8988T (cell line): ENCODE data around the gene SLC41A3.
"Not testable (repeated sequence)": the region's sequence is repeated elsewhere in the genome, so short reads cannot be mapped to it uniquely, and the experiment has no call there.

Source experiments
- DNase-seq: peaks from one replicate; pipeline ENCODE4 v3.0.0; 2011

SLC41A3 gene

DNA sequence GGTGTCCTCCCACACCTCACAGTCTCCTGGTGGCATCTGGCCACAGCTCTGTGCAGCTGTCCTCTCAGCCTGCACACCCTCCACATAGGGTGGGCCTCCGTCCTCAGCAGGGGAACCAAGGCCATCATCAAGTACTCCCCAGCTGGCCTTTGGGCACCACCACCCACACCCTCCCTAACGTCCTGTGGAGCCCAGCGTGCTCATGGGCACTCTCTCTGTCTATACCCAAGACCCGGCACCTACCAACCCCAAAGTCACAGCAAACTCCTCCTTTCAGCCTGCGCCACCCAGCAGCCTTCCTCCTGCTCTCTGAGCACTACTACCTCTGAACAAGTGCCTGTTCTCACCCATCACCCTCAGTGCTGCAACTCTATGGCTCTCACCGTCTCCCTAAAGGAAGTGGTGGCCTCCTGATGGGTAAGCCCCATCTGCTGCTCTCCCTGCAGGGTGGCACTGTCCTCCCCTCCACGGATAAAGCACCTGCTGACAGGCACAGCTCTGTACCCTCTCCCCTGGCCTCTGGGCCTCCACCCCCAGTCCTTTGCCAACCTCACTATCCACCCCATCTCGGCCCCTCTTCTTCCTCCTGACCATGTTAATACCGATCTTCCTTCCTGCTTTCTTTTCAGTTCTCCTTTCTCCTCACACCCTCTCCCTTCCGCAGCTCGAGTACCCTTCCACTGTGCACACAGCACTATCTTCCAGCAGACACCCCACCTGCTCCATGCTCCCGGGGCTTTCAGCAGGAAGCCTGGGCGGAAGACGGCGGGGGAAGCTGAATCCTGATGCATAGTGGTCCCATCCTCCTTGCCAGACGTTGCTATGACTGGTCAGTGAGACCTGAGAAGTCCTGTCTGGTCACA, 31.5 kb downstream of the SLC41A3 start:
- DNase-seq = no peak

DNA sequence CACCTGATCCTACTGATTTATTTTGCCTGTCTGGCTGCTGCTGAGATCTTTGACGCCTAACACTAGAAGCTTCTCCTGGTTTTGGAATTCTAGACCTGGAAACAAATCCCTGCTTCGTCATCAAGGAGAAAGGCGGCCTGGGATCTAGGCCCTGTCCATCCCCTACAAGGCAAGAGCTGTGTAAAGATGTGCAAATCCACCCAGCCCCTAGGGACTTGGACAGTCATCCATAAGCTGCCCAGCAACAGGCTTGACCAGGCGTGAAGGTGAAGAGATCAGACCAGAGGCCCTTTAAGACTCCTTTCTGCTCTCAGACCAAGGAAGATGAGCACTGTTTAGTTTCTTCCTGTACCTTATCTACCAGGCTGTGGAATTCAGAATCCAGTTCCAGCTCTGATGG, 32.2 kb downstream of the SLC41A3 start:
- DNase-seq = no peak

DNA sequence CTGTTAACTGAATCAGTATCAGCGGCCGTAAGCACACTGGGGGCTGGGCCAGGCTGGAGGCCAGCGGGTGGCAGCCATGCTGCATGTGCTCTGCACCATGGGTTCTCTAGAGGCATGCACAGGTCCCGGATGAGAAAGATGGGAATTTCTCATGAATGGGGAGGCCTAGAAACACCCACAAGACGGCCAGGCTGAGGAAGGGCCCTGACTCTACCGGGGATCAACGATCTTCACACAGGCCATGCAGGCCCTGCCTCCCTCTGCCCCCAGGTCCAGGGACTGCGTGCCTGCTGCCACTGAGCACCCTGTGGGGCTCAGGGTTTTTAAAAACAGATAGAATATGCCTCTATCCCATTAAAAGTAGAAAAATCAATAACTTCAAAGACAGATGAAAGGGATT, 32.7 kb downstream of the SLC41A3 start:
- no peak for DNase-seq

DNA sequence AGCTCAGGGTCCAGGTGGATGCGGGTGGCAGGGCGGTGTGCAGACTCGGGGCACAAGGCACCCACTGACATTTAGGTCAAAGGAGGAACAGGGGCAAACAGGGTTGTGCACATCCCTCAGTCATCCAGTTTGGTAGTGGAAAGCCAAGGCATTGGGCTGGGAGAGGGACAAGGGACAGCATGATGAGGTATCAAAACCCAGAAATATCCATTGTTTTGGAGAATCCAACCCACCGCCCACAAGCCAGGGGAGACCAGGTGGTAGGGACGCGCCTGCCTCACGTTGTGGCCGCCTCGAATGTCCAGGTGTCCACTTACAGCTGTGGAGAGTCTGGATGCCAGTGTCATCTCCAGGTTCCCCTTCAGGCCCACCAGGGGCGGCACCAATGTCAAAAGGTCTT, 33.3 kb downstream of the SLC41A3 start:
- no peak for DNase-seq

DNA sequence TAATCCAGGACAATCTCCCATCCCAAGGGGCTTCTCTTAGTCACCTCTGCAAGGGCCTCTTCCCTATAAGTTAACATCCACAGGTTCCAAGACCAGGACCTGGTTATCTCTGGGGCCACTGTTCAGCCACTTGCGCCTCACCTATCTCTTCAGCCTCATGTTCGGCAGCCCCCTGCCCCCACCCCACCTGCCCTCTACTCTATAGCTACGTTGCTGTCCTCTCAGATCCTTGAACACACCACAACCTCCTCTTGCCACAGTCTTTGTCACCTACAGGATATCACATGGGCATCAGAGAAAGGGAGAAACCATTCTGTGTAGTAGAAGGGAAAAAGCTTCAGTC, 33.9 kb downstream of the SLC41A3 start:
- DNase-seq = no peak

DNA sequence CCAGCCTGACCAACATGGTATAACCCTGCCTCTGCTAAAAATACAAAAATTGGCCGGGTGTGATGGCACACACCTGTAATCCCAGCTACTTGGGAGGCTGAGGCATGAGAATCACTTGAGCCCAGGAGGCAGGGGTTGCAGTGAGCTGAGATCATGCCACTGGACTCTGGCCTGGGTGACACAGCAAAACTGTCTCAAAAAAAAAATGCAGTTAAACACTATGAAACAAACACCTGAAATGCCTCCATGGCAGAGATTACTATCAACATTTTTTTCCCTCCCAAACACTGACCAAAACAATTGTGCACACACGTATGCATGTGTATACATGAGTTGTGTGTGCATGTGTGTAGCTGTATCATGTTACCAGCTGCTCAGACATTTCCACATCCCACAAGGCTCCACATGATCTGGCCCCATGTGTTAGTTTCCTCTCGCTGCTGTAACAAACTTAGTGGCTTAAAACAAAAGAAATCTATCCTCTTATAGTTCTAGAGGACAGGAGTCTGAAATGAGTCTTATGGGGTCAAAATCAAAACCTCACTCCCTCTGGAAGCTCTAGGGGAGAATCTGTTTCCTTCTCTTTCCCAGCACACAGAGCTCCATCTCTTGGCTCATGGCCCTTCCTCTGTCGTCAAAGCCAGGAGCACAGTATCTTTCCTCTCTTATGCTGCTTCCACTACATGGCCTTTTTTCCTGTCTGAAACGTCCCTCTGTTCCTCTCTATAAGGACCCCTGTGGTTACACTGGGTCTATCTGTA, 34.5 kb downstream of the SLC41A3 start:
- DNase-seq = no peak

DNA sequence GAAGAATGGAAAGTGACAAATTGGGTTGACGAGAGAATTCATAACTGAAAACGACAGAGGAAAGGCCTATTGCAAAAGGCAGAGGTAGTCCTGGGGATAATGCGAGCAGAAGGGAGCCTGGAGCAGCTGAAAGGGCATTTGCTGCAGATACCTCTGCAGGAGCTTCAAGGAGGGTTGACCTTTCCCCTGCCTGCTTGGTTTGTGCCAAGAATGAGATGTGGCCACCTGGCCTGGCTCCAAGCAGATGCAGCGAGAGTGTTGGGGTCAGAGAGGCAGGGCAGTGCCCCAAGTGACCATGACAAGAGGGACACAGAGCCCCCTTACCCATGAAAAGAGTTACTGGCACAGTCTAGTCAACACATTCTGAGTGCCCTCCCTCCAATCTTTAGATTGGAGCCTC, 43.5 kb downstream of the SLC41A3 start:
- DNase-seq = no peak

DNA sequence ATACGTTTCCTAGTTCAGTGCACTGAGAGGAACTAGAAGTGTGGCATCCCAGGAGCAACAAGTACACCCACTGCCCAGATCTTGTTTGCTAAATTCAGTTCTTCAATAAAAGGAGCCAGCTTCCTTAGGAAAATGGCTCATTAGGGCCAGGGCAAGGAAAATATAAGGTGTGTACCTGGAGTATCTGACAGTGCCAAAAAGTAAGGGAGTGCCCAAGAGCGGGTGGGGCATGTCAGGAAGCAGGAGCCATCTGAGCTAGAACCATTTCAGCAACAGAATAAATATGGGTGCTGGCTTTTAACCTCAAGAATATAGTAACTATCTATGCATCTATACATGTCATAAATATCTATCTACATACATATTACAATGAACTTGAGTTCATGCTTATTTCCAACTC, 44.1 kb downstream of the SLC41A3 start:
- no peak for DNase-seq

DNA sequence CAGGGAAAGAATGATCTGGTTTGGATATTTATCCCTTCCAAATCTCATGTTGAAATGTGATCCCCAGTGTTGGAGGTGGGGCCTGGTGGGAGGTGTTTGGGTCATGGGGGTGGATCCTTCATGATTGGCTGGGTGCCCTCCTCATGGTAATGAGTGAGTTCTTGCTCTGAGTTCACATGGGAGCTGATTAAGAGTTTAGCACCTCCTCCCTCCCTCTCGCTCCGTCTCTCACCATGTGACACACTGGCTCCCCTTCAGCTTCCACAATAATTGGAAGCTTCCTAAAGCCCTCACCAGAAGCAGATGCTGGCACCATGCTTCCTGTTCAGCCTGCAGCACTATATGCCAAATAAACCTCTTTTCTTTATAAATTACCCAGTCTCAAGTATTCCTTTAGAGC, 45.1 kb downstream of the SLC41A3 start:
- DNase-seq = not testable (repeated sequence)

DNA sequence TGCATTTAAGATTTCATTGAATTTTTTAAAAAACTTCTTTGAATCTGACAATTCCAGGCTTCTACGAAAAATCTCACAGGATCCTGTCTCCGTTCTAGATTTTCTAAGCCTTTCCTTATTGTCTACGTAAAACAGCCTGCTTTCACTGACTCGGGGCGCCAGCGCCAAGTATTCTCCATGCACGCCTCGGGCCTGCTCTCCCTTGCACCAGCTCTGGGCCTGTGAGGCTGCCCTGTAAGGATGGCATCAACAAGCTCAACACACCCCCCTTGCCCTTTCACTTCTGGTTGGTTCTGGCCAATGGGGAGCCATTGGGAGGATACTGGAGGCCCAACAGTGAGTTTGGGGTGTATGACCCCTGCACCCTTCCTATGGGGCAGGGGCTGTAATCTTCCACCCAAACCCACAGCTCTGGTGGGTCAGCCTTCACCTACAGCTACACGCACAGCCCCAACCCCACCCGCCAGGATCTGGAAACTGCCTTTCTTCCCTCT, 47.8 kb downstream of the SLC41A3 start:
- no peak for DNase-seq

DNA sequence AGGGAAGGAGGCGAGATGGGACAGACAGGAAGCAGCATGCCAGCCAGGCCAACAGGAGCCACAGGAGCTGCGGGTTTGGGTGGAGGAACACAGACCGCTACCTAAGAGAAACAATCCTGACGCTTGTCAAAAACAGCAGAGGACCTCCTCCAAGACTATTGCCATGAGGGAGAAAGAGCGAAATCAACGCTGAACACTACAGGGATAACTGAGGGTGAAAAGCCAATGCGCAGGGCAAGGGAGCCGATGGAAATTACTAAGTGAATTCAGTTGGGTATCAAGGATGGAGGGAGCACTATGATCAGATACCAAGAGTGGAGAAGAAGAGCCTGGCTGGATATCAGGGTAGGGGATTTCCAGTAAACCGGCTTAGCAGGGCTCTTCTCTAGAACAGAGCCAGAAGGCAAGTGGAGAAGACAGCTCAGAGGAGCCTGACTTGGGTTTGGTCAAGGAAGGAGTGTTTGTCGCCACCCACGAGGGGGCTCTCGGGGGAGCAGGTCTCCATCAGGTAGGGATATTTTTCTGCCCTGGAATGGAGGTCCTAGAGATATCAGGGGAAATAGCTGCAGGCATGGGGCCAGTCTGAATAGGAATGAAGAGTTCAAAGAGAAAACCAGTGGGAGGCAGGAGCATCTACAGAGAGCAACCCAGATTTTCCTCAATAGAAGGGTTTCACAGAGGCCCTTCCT, 48.4 kb downstream of the SLC41A3 start:
- DNase-seq = no peak

DNA sequence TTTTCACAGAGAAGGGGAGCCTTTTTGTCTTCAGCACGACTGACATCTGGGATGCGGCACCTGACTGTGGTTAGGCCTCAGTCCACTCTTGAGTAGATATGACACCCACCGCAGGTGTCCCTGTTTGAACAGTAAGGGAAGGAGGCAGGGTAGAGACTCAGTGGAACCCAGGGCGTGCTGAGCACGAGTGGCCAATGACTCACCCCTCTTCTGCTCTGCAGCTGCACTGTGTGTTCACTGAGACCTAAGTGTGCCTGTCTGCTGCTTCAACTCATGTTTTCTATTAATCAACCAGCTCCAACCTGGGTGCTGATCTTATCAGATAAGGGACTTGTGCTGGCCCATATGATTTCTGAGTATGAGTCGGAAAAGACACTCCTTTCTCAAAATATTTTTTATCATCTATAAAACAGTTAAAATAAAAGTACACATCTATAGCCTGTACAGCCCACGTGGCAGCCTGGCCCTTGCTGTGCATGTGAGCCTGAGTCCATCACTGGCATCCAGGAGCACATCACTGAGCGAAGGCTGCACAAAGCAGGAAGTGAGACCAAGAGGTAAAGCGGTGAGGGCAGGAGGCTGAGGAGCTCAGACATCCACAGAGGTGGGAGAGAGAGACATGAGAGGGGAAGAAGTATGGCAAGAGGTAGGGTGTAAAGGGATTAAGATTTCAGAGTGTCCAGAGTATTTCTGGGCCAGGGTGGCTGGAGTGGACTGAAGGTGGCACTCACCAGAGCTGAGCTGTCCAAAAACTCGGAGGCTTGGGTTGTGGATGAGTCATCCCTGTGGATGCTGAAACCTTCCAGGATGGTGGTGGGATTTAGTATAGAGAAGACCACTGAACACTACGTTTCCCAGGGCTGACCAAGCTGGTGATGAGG, 49.2 kb downstream of the SLC41A3 start:
- no peak for DNase-seq

DNA sequence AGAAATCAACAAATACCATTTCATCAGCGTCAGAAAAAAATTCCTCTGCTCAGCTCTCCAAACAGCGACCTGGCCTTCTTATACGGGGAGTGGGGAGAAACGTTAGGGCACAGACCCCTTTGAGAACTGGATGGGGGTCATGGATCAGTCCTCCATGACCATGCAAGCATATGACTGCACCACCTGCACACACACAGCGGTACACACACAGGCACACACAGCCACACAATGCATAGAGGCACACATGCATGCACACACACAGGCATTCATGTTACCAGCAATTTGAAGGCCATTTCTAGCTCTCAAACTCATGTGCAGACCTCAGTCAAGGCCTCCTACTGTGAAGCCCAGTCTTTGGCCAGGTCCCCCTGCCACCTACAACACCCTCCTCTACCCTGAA, 50.2 kb downstream of the SLC41A3 start:
- no peak for DNase-seq

DNA sequence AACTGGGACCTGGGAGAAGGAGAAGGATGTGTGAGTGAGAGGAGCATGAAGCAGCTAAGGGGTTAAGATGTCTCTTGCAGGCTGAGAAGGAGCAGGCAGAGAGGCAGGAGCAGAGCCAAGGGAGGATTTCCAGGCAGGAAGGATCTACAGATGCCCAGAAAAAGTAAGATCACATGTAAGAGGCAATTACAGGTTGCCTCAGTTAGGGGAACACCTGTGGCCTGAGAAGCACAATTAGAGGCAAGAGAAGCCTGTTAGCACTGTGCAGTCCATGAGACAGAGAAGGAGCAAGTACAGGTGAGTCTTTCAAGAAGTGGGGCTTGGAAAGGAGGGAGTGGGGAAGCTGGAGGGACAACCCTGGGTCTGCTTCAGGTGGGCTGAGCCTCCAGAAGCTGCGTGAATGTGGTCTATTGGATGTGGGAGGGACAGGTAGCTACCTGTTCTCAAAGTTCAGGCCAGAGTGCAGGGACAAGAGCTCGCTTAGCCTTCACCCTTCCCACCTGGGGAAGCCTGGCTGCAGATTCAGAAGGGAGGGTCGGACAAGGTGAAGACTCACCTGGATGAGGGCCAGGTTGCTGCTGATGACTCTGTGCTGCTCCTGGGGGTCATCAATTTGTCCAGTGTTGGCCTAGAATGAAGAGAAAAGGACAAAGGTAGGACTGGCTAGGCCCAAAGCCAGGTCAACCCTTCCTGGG, 50.7 kb downstream of the SLC41A3 start:
- no peak for DNase-seq

DNA sequence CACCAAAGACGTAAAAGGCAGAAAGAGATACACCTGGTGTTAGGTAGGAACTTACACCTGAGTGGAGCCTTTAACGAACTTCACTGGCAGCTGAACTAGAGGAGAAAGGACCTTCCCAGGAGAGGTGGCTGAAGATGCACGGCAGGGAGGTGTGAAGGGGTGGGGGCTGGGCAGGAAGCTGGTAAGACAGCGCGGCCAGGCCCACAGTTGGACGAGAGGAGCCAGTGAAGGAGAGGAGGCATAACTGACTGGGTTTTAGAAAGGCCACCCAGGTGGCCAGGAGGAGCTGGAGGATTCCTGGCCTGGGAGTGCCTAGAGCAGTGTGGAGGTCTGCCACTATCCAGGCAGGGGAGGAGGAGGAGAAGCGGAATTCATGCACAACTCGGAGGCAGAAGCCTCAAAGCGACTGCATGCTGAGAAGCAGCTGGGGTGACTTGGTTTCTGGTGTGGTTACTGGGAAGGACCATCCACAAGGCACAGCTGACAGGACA, 51.9 kb downstream of the SLC41A3 start:
- no peak for DNase-seq

DNA sequence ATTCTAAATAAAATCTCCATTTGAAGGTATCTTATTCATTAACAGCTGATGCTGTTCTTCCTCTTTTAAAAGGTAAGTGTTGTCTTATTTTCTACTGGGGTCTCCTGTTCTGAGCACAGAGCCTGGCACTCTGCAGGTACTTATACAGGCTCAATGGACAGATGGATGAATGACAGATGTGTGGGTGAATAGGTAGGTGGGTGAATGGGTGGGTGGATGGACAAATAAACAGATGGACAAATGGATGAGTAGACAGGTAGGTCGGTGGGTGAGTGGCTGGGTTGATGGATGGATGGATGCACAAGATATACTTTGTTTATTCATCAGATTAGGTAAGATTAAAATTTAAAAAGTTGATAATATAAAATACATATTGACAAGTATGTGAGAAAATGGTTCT, 53.5 kb downstream of the SLC41A3 start:
- no peak for DNase-seq

DNA sequence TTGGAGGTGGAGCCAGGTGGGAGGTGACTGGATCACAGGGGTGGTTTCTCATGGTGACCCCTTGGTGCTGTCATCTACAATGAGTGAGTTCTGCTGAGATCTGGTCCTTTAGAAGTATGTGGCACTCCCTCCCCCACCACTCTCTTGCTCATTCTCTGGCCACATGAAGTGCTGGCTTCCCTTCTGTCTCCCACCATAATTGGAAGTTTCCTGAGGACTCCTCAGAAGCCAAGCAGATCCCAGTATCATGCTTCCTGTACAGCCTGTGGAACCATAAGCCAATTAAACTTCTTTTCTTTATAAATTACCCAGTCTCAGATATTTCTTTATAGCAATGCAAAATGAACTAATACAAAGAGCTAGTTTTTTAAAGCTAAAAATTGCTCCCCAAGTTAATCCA, 54.7 kb downstream of the SLC41A3 start:
- DNase-seq = no peak

DNA sequence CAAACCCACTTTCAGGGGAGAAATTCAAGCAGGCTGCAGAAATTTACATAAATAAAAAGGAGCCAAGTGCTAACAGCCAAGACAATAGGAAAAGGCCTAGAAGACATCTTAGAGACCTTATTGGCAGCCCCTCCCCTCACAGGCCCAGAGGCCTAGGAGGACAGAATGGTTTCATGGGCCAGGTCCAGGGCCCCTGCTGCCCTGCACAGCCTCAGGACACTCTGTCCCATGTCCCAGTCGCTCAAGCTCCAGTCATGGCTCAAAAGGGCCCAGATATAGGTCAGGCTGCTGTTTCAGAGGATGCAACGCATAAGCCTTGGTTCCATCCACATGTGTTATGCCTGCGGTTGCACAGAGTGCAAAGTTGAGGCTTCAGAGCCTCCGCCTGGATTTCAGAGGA, 55.8 kb downstream of the SLC41A3 start:
- no peak for DNase-seq

DNA sequence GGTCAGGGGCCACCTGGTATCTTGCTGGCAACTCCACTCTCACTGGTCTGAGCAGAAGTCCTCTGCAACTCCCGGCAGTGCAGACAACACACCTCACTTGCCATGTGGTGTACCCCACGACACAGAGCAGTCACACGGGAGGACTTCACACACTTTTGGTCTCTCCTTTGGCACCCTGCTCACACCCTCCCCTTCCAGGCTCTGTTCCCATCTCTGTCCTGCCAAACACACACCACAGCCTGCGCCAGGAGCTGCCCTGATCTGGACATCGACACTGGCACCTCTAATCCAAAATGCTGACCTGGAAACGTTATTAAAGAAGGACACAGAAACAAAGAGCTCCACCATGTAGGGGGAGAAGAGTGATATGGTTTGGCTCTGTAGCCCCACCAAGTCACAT, 57.2 kb downstream of the SLC41A3 start:
- no peak for DNase-seq

DNA sequence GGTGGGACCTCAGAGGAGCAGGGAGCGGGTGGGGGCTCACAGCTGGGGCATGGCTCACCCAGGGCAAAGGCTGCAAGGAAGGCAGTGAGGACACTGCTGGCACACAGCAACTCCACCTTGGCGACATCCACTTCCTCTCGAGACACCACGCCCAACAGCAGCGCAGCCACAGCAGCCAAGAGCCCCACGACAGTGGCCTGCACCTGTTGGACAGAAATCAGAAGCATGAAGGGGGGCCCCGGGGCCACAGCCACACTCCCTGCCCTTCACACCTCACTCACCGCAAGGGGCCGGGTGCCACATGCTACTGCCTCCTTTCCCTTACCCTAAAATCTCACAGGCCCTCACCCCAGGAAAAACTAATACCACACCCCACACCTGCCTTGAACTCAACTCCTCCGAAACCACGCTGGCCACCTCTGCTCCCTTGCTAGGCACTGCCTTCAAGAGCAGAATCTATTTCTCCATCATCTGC, 57.6 kb downstream of the SLC41A3 start:
- no peak for DNase-seq

DNA sequence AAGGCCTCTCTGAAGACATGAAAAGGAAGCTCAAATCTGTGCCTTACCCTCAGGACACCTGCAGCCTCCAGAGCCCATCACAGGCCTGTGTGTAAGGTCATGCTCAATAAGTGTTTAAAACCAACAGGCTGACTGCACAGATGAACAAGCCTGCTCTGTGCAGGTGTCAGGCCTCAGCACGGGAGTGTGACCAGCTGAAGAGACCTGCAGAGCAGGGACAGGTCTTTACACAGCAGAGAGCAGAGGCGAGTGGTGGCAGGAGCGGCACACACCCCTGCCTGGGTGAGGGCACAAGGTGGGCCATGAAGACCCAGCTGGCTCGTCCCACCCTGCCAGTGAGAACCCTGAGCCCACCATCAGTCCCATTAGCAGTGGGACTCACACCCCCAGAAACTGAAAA, 58.1 kb downstream of the SLC41A3 start:
- DNase-seq = no peak
